OCI-LY1 (cell line): ENCODE results near the gene MTOR.

Experiments used
- EZH2 ChIP-seq: fragments of 200-600 bp; sonication (generic), shearing (Covaris generic); IDR thresholded peaks from 2 replicates; pipeline ENCODE4 v1.8.0; 2017; ENCODE audit warnings: borderline replicate concordance, mixed run types, mild to moderate bottlenecking, antibody characterized with exemption, low read length, moderate library complexity, mixed read lengths
- TF ChIP-seq, protein P1 (sequence below): fragments of 200-600 bp; sonication (generic), shearing (Covaris generic); IDR thresholded peaks from 2 replicates; pipeline ENCODE4 v1.5.1; 2017; ENCODE audit warnings: mild to moderate bottlenecking, antibody characterized with exemption, low read length, moderate library complexity, mixed read lengths

DNA sequence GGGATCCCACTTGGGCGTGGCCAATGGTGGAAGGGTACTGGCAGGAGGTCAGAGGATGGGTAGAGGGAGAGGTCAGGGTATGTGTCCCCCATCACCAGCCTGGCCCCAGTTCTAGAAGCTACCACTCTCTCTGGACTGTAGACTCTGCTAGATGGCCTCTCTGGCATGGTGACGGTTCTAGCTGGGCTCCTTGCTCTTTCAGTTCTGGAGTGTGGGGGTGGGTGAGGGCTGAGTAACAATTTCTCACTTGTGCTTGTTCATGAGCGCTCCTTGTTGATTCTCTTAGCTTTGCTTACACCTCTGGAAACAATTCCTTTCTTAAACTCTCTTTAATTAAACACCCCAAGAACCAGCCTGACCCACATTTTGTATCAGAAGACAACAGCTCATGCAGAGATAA, 137.4 kb downstream of the MTOR start:
- TF ChIP-seq EZH2 = no peak
- TF ChIP-seq, protein P1, sequence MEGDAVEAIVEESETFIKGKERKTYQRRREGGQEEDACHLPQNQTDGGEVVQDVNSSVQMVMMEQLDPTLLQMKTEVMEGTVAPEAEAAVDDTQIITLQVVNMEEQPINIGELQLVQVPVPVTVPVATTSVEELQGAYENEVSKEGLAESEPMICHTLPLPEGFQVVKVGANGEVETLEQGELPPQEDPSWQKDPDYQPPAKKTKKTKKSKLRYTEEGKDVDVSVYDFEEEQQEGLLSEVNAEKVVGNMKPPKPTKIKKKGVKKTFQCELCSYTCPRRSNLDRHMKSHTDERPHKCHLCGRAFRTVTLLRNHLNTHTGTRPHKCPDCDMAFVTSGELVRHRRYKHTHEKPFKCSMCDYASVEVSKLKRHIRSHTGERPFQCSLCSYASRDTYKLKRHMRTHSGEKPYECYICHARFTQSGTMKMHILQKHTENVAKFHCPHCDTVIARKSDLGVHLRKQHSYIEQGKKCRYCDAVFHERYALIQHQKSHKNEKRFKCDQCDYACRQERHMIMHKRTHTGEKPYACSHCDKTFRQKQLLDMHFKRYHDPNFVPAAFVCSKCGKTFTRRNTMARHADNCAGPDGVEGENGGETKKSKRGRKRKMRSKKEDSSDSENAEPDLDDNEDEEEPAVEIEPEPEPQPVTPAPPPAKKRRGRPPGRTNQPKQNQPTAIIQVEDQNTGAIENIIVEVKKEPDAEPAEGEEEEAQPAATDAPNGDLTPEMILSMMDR = no peak
